Stimulated activated CD8-positive, alpha-beta memory T cell treated with anti-CD3 and anti-CD28 coated beads, Interleukin-12 subunit alpha, Interleukin-12 subunit beta, amount 100 ng/mL, for 24 hours (primary cell): ENCODE data around the gene MTARC2.
A peak's percentile ranks its signal among the peaks of the same experiment; 100 is the strongest.

Experiments used
- DNase-seq: peaks from one replicate; pipeline ENCODE4 v3.0.0-alpha.2; 2020; ENCODE audit errors: extremely low read depth

The MTARC2 gene

DNA sequence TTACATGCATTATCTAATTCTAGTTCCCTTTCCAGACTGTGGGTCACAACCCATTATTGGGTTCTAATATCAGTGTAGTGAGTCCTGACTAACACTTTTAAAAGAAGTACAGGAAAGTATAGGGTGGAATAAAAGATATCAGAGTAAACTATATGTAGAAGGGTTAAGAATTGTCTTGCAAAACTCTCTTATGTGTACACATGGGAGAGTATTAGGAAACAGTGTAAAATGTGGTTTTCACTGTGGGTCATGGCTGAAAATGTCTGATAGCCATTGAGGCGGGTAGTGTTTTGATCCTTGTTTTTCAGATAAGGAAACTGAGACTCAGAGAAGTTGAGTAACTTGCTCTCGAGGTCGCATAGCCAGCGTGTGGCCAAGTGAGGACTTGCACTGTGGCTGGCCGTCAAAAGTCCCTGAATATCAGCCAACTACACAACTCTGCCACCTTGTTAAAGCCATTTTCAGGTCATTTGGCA lies 20.0 kb downstream of the MTARC2 start:
- DNase-seq, result no peak

GRCh38 chr1:220769205-220769604 lies 21.1 kb downstream of the MTARC2 start:
- no peak for DNase-seq

DNA sequence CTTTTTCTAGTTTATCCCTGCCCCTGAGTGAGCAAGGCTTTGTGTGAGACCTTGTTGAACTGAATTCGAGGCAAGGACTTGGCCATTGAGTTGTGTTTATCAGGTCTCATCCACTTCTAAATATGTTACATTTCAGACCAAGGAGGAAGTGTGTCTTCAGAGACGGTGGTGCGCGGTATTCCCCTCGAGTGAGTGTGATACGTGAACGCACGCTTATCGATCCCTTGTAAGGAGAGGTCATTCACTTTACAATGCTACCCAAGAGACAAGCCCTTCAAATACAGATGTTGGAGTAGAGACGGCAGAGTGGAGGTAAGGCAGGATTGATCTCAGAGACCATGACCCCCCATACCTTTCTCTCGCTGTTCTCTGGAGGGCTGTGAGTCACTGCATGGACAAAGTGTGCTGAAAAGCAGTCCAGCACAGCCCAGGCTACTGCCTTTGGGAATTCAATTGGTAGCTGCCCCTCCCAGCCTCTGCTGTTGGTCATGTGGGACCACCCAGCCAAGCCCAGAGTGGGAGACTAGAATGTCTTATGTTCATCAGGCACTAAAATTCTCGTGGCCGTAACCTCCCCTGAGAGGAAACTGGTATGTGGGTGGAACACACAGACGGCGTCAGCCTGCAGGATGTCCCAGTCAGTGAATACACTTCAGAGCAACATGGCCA lies 22.3 kb downstream of the MTARC2 start:
- DNase-seq, result no peak

GRCh38 chr1:220772846-220773245 lies 24.7 kb downstream of the MTARC2 start:
- no peak for DNase-seq

DNA sequence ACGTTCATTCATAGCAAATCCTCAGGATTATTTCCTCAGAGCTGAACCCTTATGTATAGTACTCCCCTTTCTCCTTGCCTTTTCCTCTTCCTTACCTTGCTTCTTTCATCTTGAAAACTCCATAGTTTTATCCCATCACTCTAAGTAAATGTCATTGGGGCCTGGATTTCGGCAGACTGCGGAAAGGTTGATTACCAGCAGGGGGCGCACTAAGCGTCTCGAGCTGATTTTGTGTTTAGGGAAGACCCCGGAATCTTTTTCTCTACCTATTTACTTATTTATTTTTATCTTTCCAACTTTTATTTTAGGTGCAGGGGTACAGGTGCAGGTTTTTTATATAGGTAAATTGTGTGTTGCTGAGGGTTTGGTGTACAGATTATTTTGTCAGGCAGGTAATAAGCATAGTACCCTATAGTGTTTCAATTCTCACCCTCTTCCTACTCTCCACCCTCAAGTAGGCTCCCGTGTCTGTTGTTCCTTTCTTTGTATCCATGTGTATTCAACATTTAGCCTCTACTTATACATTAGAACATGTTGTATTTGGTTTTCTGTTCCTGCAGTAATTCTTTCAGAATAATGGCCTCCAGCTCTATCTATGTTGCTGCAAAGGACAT lies 27.2 kb downstream of the MTARC2 start:
- no peak for DNase-seq

GRCh38 chr1:220776254-220776653 lies 28.1 kb downstream of the MTARC2 start:
- DNase-seq, result no peak

- DNase-seq, result peak; percentile 33
Observed at GRCh38 chr1:220776720-220777326, 28.7 kb downstream of the MTARC2 start.

- DNase-seq, result no peak
Observed at GRCh38 chr1:220783453-220783852, 35.3 kb downstream of the MTARC2 start.

GRCh38 chr1:220784751-220785150 lies 36.6 kb downstream of the MTARC2 start:
- no peak for DNase-seq

- DNase-seq, result no peak
Observed at GRCh38 chr1:220785166-220786056, 37.3 kb downstream of the MTARC2 start.

DNA sequence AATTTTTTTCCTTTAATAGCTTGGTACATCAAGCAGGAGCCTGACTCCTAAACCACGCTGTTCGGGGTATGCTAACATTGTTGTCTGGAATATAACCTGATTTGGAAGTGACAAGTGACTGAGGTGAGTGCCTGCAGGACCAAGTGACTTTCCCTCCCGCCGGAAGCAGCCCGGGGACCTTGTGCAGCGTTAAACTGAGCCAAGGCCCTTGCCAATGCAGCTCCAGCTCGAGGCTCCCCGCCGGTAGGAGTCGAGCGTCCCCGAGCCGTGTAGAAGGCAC lies 37.9 kb downstream of the MTARC2 start:
- DNase-seq, result no peak

DNA sequence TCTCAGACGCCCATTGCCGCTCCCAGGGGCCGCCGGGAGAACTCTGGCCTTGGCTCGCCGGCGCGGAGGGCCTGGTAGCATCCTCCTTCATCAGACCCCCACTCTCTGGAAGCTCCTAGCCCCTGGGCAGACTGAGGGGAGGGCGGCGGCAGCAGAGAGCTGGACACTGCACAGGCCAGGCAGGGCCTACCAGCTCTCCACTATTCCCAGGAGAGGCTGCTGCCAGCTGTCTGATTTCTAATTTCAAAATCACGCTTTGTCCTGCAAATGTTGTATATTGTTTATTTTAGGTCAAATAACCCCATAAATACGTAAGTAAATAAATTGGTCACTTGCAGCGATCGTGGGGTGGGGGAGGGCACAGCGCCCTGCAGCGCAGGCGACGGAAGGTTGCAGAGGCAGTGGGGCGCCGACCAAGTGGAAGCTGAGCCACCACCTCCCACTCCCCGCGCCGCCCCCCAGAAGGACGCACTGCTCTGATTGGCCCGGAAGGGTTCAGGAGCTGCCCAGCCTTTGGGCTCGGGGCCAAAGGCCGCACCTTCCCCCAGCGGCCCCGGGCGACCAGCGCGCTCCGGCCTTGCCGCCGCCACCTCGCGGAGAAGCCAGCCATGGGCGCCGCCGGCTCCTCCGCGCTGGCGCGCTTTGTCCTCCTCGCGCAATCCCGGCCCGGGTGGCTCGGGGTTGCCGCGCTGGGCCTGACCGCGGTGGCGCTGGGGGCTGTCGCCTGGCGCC lies 38.4 kb downstream of the MTARC2 start, which contains the start of gene MTARC1:
Gene MTARC1, plus strand, starts transcription at position 577 of the 732 bp plus-strand sequence. Its CDS starts 32 bp downstream, at position 609.
- DNase-seq, result no peak

GRCh38 chr1:220787069-220787619 lies 39.0 kb downstream of the MTARC2 start:
- DNase-seq, result no peak

DNA sequence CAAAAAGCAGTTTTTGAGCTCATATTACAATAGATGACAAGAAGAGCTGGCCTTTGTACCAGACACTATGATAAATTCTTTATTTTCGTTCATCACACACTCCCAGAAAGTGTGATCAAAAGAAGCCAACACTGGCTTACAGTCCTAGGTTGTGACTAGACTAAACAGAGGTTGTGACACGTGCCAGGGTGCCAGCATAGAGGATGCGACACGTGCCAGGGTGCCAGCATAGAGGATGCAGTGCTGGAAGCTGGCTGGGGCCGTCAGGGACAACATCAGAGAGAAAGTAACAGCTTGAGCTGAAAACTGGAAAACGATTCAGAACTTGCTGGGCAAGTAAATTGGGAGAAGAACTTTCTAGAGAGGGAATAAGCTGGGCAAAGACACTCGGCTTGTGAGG lies 40.8 kb downstream of the MTARC2 start:
- no peak for DNase-seq

GRCh38 chr1:220789532-220790147 lies 41.5 kb downstream of the MTARC2 start:
- no peak for DNase-seq

DNA sequence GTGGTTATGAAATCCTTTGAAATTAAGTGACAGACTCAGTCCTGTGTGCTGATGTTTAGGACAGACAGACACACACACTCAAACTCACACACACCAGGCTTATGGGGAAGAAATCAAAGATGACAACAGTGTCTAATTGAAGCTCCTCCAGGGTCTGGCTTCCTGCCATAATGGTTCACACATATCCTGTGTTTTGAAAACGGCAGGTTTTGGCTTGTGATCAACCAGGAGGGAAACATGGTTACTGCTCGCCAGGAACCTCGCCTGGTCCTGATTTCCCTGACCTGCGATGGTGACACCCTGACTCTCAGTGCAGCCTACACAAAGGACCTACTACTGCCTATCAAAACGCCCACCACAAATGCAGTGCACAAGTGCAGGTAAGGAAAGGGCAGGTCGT lies 43.2 kb downstream of the MTARC2 start:
- DNase-seq, result no peak

DNA sequence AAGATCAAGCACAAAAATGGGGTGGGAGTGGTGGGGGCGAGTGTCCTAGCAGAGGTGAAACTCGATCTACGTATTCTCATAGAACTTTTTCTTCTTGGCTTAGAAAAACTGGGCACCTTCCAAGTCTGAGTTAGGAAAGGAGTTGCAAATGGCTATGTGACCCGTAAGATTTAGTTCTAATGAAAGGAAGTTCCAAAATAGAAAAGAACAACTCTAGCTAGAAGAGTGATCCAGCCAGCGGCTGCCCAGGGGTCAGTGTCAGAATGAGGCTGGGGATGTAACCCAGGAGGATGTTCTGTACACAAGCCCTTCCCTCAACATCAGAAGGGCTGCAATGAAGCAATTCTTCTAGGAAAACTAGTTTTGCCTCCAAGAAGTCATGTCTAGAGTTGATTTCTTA lies 43.8 kb downstream of the MTARC2 start:
- no peak for DNase-seq

- DNase-seq, result no peak
Observed at GRCh38 chr1:220796530-220796929, 48.4 kb downstream of the MTARC2 start.

- no peak for DNase-seq
Observed at GRCh38 chr1:220797044-220797443, 48.9 kb downstream of the MTARC2 start.

GRCh38 chr1:220797553-220797952 lies 49.4 kb downstream of the MTARC2 start:
- DNase-seq, result no peak

GRCh38 chr1:220798338-220798737 lies 50.2 kb downstream of the MTARC2 start:
- DNase-seq, result no peak
